PC-3 (cell line): ENCODE results near the gene ZSCAN18. TPM values are rescaled to one million over a fixed set of nuclear protein-coding genes. Genes with fewer than 3 reads are reported as not detected.

ENCODE experiments used
- ATAC-seq: fragments of 200-7000 bp; cut with Tn5 transposase; 2 replicates; pipeline ENCODE4 v1.9.1; 2020; ENCODE audit warnings: mild to moderate bottlenecking, moderate library complexity
- BruUV-seq: library from RNA; stranded (reverse); fragments of 400-500 nt; replicated peaks from 2 replicates; lab custom pipeline; 2021; lab: Mats Ljungman, UMichigan
- CTCF ChIA-PET: fragments of 300-600 bp; sonication (Branson Sonifier 250); formaldehyde crosslinking; loops from one replicate; lab custom pipeline; 2022; ENCODE audit warnings: antibody characterized with exemption; lab: Charles Lee
- POLR2A ChIA-PET: fragments of 300-600 bp; sonication (Branson Sonifier 250); formaldehyde crosslinking; loops from one replicate; lab custom pipeline; 2022; ENCODE audit warnings: antibody characterized with exemption; ENCODE audit not compliant: unreplicated experiment; lab: Charles Lee
- DNase-seq: peaks from one replicate; pipeline ENCODE4 v3.0.0-alpha.2; 2015
- H2AFZ ChIP-seq: fragments of 300-600 bp; sonication (generic); 2 replicates; pipeline ENCODE4 v1.6.0; 2016; ENCODE audit warnings: antibody characterized with exemption, low read length
- H3F3A ChIP-seq: fragments of 300-600 bp; sonication (generic); one replicate; pipeline ENCODE4 v1.6.0; 2017; ENCODE audit warnings: antibody characterized with exemption, low read length, control low read depth, mild to moderate bottlenecking; ENCODE audit not compliant: unreplicated experiment
- H3K27ac ChIP-seq: fragments of 300-600 bp; sonication (generic); 2 replicates; pipeline ENCODE4 v1.5.1; 2016; ENCODE audit warnings: mild to moderate bottlenecking, low read length
- H3K27me3 ChIP-seq: fragments of 300-600 bp; sonication (generic); 2 replicates; pipeline ENCODE4 v1.6.1; 2016; ENCODE audit warnings: low read length, mixed read lengths
- H3K36me3 ChIP-seq: fragments of 300-600 bp; sonication (generic); 2 replicates; pipeline ENCODE4 v1.6.1; 2016; ENCODE audit warnings: low read depth, mixed run types, low read length, mixed read lengths
- H3K4me1 ChIP-seq: fragments of 300-600 bp; sonication (generic); 2 replicates; pipeline ENCODE4 v1.5.1; 2016; ENCODE audit warnings: low read length; ENCODE audit not compliant: insufficient read depth
- H3K4me2 ChIP-seq: fragments of 300-600 bp; sonication (generic); 2 replicates; pipeline ENCODE4 v1.6.0; 2016; ENCODE audit warnings: low read length
- H3K4me3 ChIP-seq: fragments of 300-600 bp; sonication (generic); 2 replicates; pipeline ENCODE4 v1.5.1; 2016; ENCODE audit warnings: mild to moderate bottlenecking, low read length, mixed read lengths
- H3K79me2 ChIP-seq: fragments of 300-600 bp; sonication (generic); 2 replicates; pipeline ENCODE4 v1.6.1; 2017; ENCODE audit warnings: low read length, mixed read lengths
- H3K9ac ChIP-seq: fragments of 300-600 bp; sonication (generic); 2 replicates; pipeline ENCODE4 v1.6.0; 2016; ENCODE audit warnings: mild to moderate bottlenecking, low read length
- H3K9me2 ChIP-seq: fragments of 300-600 bp; sonication (generic); replicated peaks from 2 replicates; pipeline ENCODE4 v1.6.1; 2016; ENCODE audit warnings: mixed run types, low read length, mixed read lengths
- H3K9me3 ChIP-seq: fragments of 300-600 bp; sonication (generic); 2 replicates; pipeline ENCODE4 v1.6.1; 2016; ENCODE audit warnings: low read length, mixed read lengths
- H4K20me1 ChIP-seq: fragments of 300-600 bp; sonication (generic); 2 replicates; pipeline ENCODE4 v1.6.1; 2016; ENCODE audit warnings: low read length, mixed read lengths
- EZH2 ChIP-seq: fragments of 300-600 bp; sonication (generic); IDR thresholded peaks from one replicate; pipeline ENCODE4 v1.6.1; 2017; ENCODE audit warnings: antibody characterized with exemption, mild to moderate bottlenecking, low read length; ENCODE audit not compliant: unreplicated experiment
- EZH2phosphoT487 ChIP-seq: fragments of 300-600 bp; sonication (generic); IDR thresholded peaks from 2 replicates; pipeline ENCODE4 v1.6.1; 2018; ENCODE audit warnings: mild to moderate bottlenecking, antibody characterized with exemption, low read length, borderline replicate concordance
- intact Hi-C: fragments of 100-400 bp; cut with micrococcal nuclease; formaldehyde crosslinking; loops from 2 replicates; pipeline ENCODE4 v1.9.0; 2023
- total RNA-seq: library from RNA; depleted of rRNA; stranded (reverse); fragments of >200 nt; gene quantifications from 2 replicates; pipeline ENCODE4 v1.2.3, GENCODE V29; 2014
- TF ChIP-seq, protein P1 (sequence below): fragments of 300-600 bp; sonication (generic); conservative IDR thresholded peaks from 2 replicates; pipeline ENCODE4 v1.5.1; 2017; ENCODE audit warnings: antibody characterized with exemption, low read depth, mild to moderate bottlenecking, low read length

ZSCAN18 gene
- total RNA-seq, 1 experiment from 2014 or later: 0.66 TPM

DNA sequence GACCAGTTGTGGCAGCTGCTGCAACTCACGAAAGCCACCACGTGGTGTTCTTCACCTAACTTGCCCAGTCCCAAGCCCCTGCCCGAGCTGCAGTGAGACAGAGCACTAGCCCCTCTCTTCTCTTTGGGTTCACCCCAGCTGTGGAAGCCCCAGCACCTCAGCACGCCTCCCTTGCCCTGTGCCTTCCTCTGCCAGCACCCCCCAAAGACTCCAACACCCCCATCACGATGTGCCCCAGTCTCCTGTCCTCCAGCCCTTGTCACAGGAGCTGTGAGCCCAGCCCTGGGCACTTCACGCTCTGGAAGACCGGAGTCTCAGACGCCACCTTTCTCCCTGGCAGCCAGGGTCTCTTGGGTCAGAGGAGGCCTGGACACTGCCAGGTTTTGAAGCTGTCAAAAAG lies 41.2 kb downstream of the ZSCAN18 start:
- POLR2A ChIA-PET: no interaction called here
- CTCF ChIA-PET: no interaction called here
- TF ChIP-seq, protein P1, sequence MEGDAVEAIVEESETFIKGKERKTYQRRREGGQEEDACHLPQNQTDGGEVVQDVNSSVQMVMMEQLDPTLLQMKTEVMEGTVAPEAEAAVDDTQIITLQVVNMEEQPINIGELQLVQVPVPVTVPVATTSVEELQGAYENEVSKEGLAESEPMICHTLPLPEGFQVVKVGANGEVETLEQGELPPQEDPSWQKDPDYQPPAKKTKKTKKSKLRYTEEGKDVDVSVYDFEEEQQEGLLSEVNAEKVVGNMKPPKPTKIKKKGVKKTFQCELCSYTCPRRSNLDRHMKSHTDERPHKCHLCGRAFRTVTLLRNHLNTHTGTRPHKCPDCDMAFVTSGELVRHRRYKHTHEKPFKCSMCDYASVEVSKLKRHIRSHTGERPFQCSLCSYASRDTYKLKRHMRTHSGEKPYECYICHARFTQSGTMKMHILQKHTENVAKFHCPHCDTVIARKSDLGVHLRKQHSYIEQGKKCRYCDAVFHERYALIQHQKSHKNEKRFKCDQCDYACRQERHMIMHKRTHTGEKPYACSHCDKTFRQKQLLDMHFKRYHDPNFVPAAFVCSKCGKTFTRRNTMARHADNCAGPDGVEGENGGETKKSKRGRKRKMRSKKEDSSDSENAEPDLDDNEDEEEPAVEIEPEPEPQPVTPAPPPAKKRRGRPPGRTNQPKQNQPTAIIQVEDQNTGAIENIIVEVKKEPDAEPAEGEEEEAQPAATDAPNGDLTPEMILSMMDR: no peak
- TF ChIP-seq EZH2 (no peak), EZH2phosphoT487 (no peak)

DNA sequence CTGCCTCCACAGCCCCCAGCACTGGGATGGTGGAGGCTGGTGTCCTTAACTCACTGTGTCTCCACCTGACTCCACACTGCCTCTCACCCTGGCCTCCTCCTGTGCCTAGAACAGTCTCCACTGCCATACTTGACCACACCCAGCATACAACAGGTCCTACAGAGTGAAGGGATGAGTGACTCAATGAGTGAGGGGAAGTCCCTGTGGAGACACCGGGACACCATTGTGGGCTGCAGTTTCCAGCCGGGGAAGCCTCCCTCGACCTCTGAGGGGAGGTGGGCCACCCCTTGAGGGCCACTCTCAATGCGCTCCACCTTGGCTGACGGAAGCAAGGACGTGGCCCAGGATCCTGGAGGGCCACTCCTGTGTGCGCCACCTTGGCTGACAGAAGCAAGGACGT lies 41.8 kb downstream of the ZSCAN18 start:
- Histone ChIP-seq H3K9me2 (no peaks in the 10 kb centered on the region), H3F3A (no peaks in the 10 kb centered on the region), H3K79me2 (no peaks in the 10 kb centered on the region), H3K4me1 (no peaks in the 10 kb centered on the region), H3K9ac (no peak overlapping the region), H3K27me3 (no peaks in the 10 kb centered on the region), H4K20me1 (no peaks in the 10 kb centered on the region), H3K4me3 (no peak overlapping the region), H3K36me3 (no peaks in the 10 kb centered on the region), H3K4me2 (no peak overlapping the region), H3K9me3 (peaks cover 57% of the 10 kb centered on the region), H3K27ac (no peak overlapping the region), H2AFZ (no peak overlapping the region)
- CTCF ChIA-PET: no interaction called here
- POLR2A ChIA-PET: no interaction called here
- DNase-seq (no peak), ATAC-seq (no peak)
- intact Hi-C loops: no loop called here
- BruUV-seq: no TSS peak
- TF ChIP-seq EZH2 (no peak), EZH2phosphoT487 (no peak)
- TF ChIP-seq, protein P1: no peak

More for the DNA sequence above, 41.2 kb downstream of the ZSCAN18 start:
- ATAC-seq: no peak
- Histone ChIP-seq H3K4me2 (no peak overlapping the region), H3K36me3 (no peaks in the 10 kb centered on the region), H3K4me1 (no peaks in the 10 kb centered on the region), H4K20me1 (no peaks in the 10 kb centered on the region), H3K27me3 (no peaks in the 10 kb centered on the region), H3K79me2 (no peaks in the 10 kb centered on the region), H3K9me3 (peaks cover 53% of the 10 kb centered on the region), H3K9ac (no peak overlapping the region), H3F3A (no peaks in the 10 kb centered on the region), H2AFZ (no peak overlapping the region), H3K9me2 (no peaks in the 10 kb centered on the region), H3K27ac (no peak overlapping the region), H3K4me3 (no peak overlapping the region)
- BruUV-seq: no TSS peak
- no peak for DNase-seq
- intact Hi-C loops: no loop called here

DNA sequence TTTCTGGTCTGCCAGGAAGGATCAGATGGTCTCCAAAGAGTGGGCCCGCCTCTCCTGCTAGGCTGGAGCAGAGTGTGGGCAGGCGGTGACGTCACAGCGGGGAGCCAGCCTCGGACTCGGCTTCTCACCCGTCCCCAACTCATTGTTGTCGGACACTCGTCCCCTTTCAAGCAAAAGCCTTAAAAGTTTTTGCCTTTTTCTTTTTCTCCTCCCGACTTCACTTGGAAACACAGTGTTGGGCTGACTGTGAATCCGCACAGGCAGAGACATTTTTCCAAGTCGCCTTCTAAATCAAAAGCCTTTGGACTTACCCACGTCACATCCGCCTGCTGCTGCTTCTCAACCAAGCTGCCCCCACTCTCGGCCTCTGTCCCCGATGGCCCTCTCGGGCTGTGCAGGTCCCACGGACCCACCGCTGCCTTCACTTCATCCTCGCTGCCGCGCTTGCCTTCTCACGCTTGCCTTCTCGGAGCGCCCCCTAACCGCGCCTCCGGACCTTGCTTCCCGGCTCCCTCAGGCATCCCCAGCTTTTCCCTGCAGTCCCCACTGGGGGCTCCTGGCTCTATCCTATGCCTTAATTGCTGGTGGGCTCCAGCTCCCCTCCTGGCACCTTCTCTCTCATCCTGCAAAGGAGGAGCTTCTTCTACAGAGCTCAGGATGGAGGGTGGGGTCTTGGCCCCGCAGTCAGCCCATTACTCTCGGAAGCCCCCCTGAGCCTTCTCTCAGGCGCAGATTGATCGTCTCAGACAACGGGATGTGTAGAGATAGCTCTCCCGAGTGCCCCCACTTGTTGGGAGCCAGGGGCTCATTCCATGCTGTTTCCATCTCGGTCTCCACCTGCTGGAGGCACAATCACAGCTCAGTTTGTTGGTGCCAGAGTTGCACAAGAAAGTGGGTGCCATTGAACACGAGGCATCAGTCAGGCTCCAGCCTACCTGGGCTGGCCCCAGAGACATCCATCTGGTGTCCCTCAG lies 42.8 kb downstream of the ZSCAN18 start:
- no peak overlapping the region for H2AFZ ChIP-seq
- no peak for TF ChIP-seq EZH2phosphoT487
- no peak for TF ChIP-seq EZH2
- TF ChIP-seq, protein P1: no peak
- no peaks in the 10 kb centered on the region for H3F3A ChIP-seq
- ChIA-PET CTCF (no interaction called here), POLR2A (no interaction called here)
- H3K4me2 ChIP-seq: no peak overlapping the region
- no peaks in the 10 kb centered on the region for H3K27me3 ChIP-seq
- no peaks in the 10 kb centered on the region for H3K9me2 ChIP-seq
- H3K4me3 ChIP-seq: no peak overlapping the region
- no peak for ATAC-seq
- H3K79me2 ChIP-seq: no peaks in the 10 kb centered on the region
- H4K20me1 ChIP-seq: no peaks in the 10 kb centered on the region
- no peak overlapping the region for H3K9ac ChIP-seq
- H3K9me3 ChIP-seq: peaks cover 49% of the 10 kb centered on the region
- intact Hi-C loops: no loop called here
- DNase-seq: no peak
- H3K36me3 ChIP-seq: no peaks in the 10 kb centered on the region
- BruUV-seq: no TSS peak
- H3K4me1 ChIP-seq: no peaks in the 10 kb centered on the region
- H3K27ac ChIP-seq: no peak overlapping the region
